ENCODE data around the gene ZBTB37. TPM values are rescaled to one million over a fixed set of nuclear protein-coding genes. Genes with fewer than 3 reads are reported as not detected.

ZBTB37 gene
- total and polyA plus RNA-seq, 7 donors = under 0.01 to 8.6 (median 7.5) TPM

DNA sequence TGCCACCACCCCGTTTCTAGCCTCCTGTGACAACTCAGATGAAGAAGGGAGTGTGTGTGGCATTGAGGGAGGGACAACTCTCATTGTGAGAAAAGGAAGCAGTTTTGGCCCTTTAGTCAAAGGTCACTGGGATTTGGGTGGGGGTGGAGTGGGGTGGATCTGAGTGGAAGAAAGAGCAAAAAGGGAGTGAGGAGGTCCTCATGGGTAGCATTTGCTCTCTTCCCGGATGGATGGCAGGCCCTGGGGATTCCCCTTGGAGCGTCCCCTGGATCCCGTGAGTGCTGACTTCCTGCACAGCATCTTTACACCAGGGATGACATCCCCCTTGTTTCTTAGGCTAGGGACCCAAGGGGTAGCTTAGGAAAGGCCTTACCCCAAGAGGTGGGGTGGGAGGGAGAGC is 48.5 kb downstream of the ZBTB37 start:
- H3K27ac ChIP-seq = no peak overlapping the region
- no peak for DNase-seq
- 76 to 85% methylated on average over 4 of the region's 4 CpGs for WGBS, 2 donors
- no peaks in the 10 kb centered on the region for H3K9me3 ChIP-seq
- no peaks in the 10 kb centered on the region for H3K27me3 ChIP-seq
- TF ChIP-seq POLR2A (IDR thresholded peaks at IDR 0.05) = no peak
- no peak for TF ChIP-seq POLR2AphosphoS5 (IDR thresholded peaks at IDR 0.05)
- intact Hi-C loops (cut with DNase I) = no loop called here
- H3K4me1 ChIP-seq = no peaks in the 10 kb centered on the region
- no peaks in the 10 kb centered on the region for H3K36me3 ChIP-seq
- no peak overlapping the region for H3K4me3 ChIP-seq

GRCh38 chr1:173917149-173917548 is 49.0 kb downstream of the ZBTB37 start, which contains the start of gene SERPINC1:
TSS of gene SERPINC1 (minus strand) at chr1:173917327. CDS start at chr1:173917259, 68 bp downstream.
- 87 to 95% methylated on average over 3 of the region's 3 CpGs for WGBS, 2 donors

GRCh38 chr1:173917635-173918493 is 49.7 kb downstream of the ZBTB37 start:
- H3K4me3 ChIP-seq = no peak overlapping the region
- no peak overlapping the region for H3K27ac ChIP-seq
- 89 to 92% methylated on average over 12 of the region's 12 CpGs for WGBS, 2 donors
- no peak for TF ChIP-seq POLR2AphosphoS5 (IDR thresholded peaks at IDR 0.05)
- TF ChIP-seq POLR2A (IDR thresholded peaks at IDR 0.05) = no peak
- no peak for TF ChIP-seq CTCF (IDR thresholded peaks at IDR 0.05)
- TF ChIP-seq EP300 (IDR thresholded peaks at IDR 0.05) = no peak
- H3K27me3 ChIP-seq = no peaks in the 10 kb centered on the region
- no peaks in the 10 kb centered on the region for H3K4me1 ChIP-seq
- intact Hi-C loops (cut with DNase I) = no loop called here
- no peaks in the 10 kb centered on the region for H3K9me3 ChIP-seq
- DNase-seq = no peak
- no peaks in the 10 kb centered on the region for H3K36me3 ChIP-seq

More at GRCh38 chr1:173917149-173917548, 49.0 kb downstream of the ZBTB37 start, which contains the start of gene SERPINC1:
- no peaks in the 10 kb centered on the region for H3K9me3 ChIP-seq
- H3K27me3 ChIP-seq = no peaks in the 10 kb centered on the region
- no peak for TF ChIP-seq POLR2A (IDR thresholded peaks at IDR 0.05)
- no peak for TF ChIP-seq CTCF (IDR thresholded peaks at IDR 0.05)
- TF ChIP-seq POLR2AphosphoS5 (IDR thresholded peaks at IDR 0.05) = no peak
- TF ChIP-seq EP300 (IDR thresholded peaks at IDR 0.05) = no peak
- H3K4me1 ChIP-seq = no peaks in the 10 kb centered on the region
- H3K36me3 ChIP-seq = no peaks in the 10 kb centered on the region
- no peak within 1 kb of the TSS for H3K4me3 ChIP-seq
- no peak within 1 kb of the TSS for H3K27ac ChIP-seq
- DNase-seq = no peak
- intact Hi-C loops (cut with DNase I) = no loop called here

DNA sequence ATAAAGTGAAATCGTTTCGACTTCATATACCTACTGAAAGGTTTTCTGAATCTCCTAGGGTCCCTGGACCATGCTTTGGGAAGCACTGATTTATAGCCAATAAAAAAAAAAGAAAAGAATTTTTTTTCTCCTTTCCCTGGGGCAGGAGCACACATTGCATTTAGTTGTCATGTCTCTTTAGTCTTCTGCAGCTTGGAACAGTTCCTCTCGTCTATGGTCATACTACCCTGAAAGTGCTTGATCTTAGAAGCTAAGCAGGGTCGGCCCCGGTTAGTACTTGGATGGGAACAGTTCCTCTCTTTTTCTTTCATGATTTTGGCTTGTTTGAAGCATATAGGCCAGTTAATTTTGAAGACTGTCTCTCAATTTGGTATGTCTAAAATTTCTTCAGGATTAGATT is 52.7 kb downstream of the ZBTB37 start:
- no peaks in the 10 kb centered on the region for H3K27me3 ChIP-seq
- H3K4me3 ChIP-seq = no peak overlapping the region
- WGBS, 2 donors = 91% methylated on average over 5 of the region's 5 CpGs
- H3K4me1 ChIP-seq = peaks cover 0 to 4% (median 0%) of the 10 kb centered on the region in 4 donors
- H3K9me3 ChIP-seq = no peaks in the 10 kb centered on the region
- H3K27ac ChIP-seq = no peak overlapping the region
- TF ChIP-seq POLR2AphosphoS5 (IDR thresholded peaks at IDR 0.05) = no peak
- TF ChIP-seq POLR2A (IDR thresholded peaks at IDR 0.05) = no peak
- no peak for TF ChIP-seq EP300 (IDR thresholded peaks at IDR 0.05)
- TF ChIP-seq CTCF (IDR thresholded peaks at IDR 0.05) = no peak
- intact Hi-C loops (cut with DNase I) = no loop called here
- H3K36me3 ChIP-seq = no peaks in the 10 kb centered on the region
- DNase-seq = no peak
